Activated CD8-positive, alpha-beta memory T cell treated with anti-CD3 and anti-CD28 coated beads for 36 hours (primary cell): ENCODE measurements around the gene PXT1. TPM values are rescaled to one million over a fixed set of nuclear protein-coding genes. Genes with fewer than 3 reads are reported as not detected.

Source experiments
- CTCF ChIA-PET: fragments of 350-600 bp; sonication (Branson Sonifier 250); formaldehyde crosslinking; loops from one replicate; lab custom pipeline; 2021; ENCODE audit warnings: antibody characterized with exemption; lab: Charles Lee
- POLR2A ChIA-PET: fragments of 350-600 bp; sonication (Branson Sonifier 250); formaldehyde crosslinking; loops from one replicate; lab custom pipeline; 2021; ENCODE audit warnings: antibody characterized with exemption; lab: Charles Lee
- total RNA-seq, 2 experiments: library from RNA; stranded (reverse); gene quantifications; one replicate each; pipeline ENCODE4 v1.2.3, GENCODE V29; 2021

Gene PXT1
- total RNA-seq, 2 experiments from 2014 or later: 0.10 to 0.36 TPM

DNA sequence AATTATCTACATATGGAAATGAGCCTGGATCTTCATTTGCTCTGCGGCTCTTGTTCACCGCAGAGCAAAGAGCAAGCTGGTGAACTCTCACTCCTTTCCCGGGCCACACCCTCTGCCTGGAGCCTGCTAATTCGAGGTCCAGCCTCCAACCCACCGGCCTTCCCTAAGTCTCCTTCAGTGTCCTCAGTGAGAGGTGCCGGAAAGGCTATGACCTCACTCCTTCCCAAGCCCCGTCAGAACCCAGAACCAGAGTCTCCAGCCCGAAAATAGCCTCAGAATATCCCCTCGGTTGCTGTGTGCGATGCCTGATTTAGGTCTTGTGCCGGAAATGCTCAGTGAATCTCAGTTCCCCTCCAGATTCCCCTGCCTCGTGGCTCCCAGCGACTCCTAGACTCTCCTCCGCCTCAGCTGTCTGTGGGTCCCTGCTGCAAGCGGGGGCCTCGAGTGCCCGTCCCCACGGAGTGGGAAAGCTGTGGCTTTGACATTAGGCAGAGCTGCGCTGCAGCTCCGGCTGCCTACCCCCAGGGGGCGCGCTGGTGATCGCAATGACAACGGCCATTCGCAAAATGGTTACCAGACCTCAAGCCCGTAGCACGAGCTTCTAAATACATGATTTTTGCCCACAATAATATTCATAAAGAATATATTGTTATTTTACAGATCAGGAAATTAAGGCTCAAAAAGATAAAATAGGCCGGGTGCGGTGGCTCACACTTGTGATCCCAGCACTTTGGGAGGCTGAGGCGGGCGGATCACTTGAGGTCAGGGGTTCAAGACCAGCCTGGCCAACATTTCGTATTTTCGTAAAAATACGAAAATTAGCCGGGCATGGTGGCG lies 101.8 kb downstream of the PXT1 start:
- CTCF ChIA-PET: interaction anchor here (0.6 to 2.0 kb wide), 18 partner anchors 10 to 419 kb away, joined by 3 to 14 read pairs (median 4); no protein-coding TSS in a partner anchor
- POLR2A ChIA-PET: interaction anchor here (0.7 kb wide), 1 partner anchor 24 kb away, joined by 3 read pairs; no protein-coding TSS in a partner anchor

Other genes with a start within 250 kb of the PXT1 start
- gene BRPF3, start 246.1 kb downstream of the PXT1 start, total RNA-seq: 10 to 100 TPM; 19.3 to 20.4 TPM
- gene PNPLA1, start 172.8 kb downstream of the PXT1 start, total RNA-seq: not detected
- gene BNIP5, start 106.0 kb downstream of the PXT1 start, total RNA-seq: not detected
- gene ETV7, start 55.2 kb downstream of the PXT1 start, total RNA-seq: under 1 TPM; 0.36 to 0.38 TPM
- 10 to 100 TPM; 51.9 to 52.7 TPM for gene KCTD20, start 146 bp upstream of the PXT1 start, total RNA-seq
- 10 to 100 TPM; 29.5 to 30.4 TPM for gene STK38, start 104.6 kb upstream of the PXT1 start, total RNA-seq
- 100 to 1,000 TPM; 546 to 553 TPM for gene SRSF3, start 151.5 kb upstream of the PXT1 start, total RNA-seq
- 10 to 100 TPM; 39.6 to 43.8 TPM for gene CDKN1A, start 235.9 kb upstream of the PXT1 start, total RNA-seq